ENCODE measurements around the gene SDHB.

Gene SDHB

GRCh38 chr1:16971341-16972188 is 82.3 kb downstream of the SDHB start:
- Histone ChIP-seq H3K27me3 (ENCODE audit: low read depth, low read length) (no peaks in the 10 kb centered on the region), H3K4me1 (ENCODE audit: low read length) (no peaks in the 10 kb centered on the region), H3K9me3 (ENCODE audit: insufficient read depth, low read length) (no peaks in the 10 kb centered on the region), H3K36me3 (replicated peaks; ENCODE audit: low read depth, low read length) (no peaks in the 10 kb centered on the region), H2AFZ (ENCODE audit: low read depth, low read length) (no peak overlapping the region), H3K27ac (ENCODE audit: low read length) (no peak overlapping the region), H4K20me1 (ENCODE audit: insufficient read depth, low read length) (no peaks in the 10 kb centered on the region), H3K4me3 (ENCODE audit: low read length) (no peak overlapping the region), H3K4me2 (ENCODE audit: low read length) (no peak overlapping the region), H3K9ac (ENCODE audit: low read length) (no peak overlapping the region), H3K79me2 (ENCODE audit: low read length) (no peaks in the 10 kb centered on the region)
- TF ChIP-seq CTCF (IDR thresholded peaks at IDR 0.05; ENCODE audit: low read depth, low read length) (no peak), EZH2phosphoT487 (IDR thresholded peaks at IDR 0.05; ENCODE audit: low read depth) (no peak)

GRCh38 chr1:16970132-16970910 is 83.5 kb downstream of the SDHB start:
- Histone ChIP-seq H3K36me3 (replicated peaks; ENCODE audit: low read depth, low read length) (no peaks in the 10 kb centered on the region), H3K9ac (ENCODE audit: low read length) (no peak overlapping the region), H2AFZ (ENCODE audit: low read depth, low read length) (no peak overlapping the region), H3K27ac (ENCODE audit: low read length) (no peak overlapping the region), H3K4me2 (ENCODE audit: low read length) (no peak overlapping the region), H3K79me2 (ENCODE audit: low read length) (no peaks in the 10 kb centered on the region), H3K4me3 (ENCODE audit: low read length) (no peak overlapping the region), H3K27me3 (ENCODE audit: low read depth, low read length) (no peaks in the 10 kb centered on the region), H3K9me3 (ENCODE audit: insufficient read depth, low read length) (no peaks in the 10 kb centered on the region), H3K4me1 (ENCODE audit: low read length) (no peaks in the 10 kb centered on the region), H4K20me1 (ENCODE audit: insufficient read depth, low read length) (no peaks in the 10 kb centered on the region)
- TF ChIP-seq CTCF (IDR thresholded peaks at IDR 0.05; ENCODE audit: low read depth, low read length), result no peak
- TF ChIP-seq EZH2phosphoT487 (IDR thresholded peaks at IDR 0.05; ENCODE audit: low read depth), result no peak

- no peak overlapping the region for H3K9ac ChIP-seq (ENCODE audit: low read length)
- no peaks in the 10 kb centered on the region for H4K20me1 ChIP-seq (ENCODE audit: insufficient read depth, low read length)
- H3K4me1 ChIP-seq (ENCODE audit: low read length), result no peaks in the 10 kb centered on the region
- no peaks in the 10 kb centered on the region for H3K36me3 ChIP-seq (replicated peaks; ENCODE audit: low read depth, low read length)
- TF ChIP-seq CTCF (IDR thresholded peaks at IDR 0.05; ENCODE audit: low read depth, low read length), result no peak
- TF ChIP-seq EZH2phosphoT487 (IDR thresholded peaks at IDR 0.05; ENCODE audit: low read depth), result no peak
- H3K9me3 ChIP-seq (ENCODE audit: insufficient read depth, low read length), result no peaks in the 10 kb centered on the region
- H3K4me3 ChIP-seq (ENCODE audit: low read length), result no peak overlapping the region
- H3K4me2 ChIP-seq (ENCODE audit: low read length), result no peak overlapping the region
- no peaks in the 10 kb centered on the region for H3K79me2 ChIP-seq (ENCODE audit: low read length)
- no peaks in the 10 kb centered on the region for H3K27me3 ChIP-seq (ENCODE audit: low read depth, low read length)
- H2AFZ ChIP-seq (ENCODE audit: low read depth, low read length), result no peak overlapping the region
- no peak overlapping the region for H3K27ac ChIP-seq (ENCODE audit: low read length)
Measured at GRCh38 chr1:16969651-16970050, 84.2 kb downstream of the SDHB start.

GRCh38 chr1:16969057-16969611 is 84.7 kb downstream of the SDHB start:
- TF ChIP-seq EZH2phosphoT487 (IDR thresholded peaks at IDR 0.05; ENCODE audit: low read depth) (no peak), CTCF (IDR thresholded peaks at IDR 0.05; ENCODE audit: low read depth, low read length) (no peak)
- no peaks in the 10 kb centered on the region for H3K27me3 ChIP-seq (ENCODE audit: low read depth, low read length)
- no peak overlapping the region for H3K9ac ChIP-seq (ENCODE audit: low read length)
- no peak overlapping the region for H2AFZ ChIP-seq (ENCODE audit: low read depth, low read length)
- H3K4me1 ChIP-seq (ENCODE audit: low read length), result no peaks in the 10 kb centered on the region
- no peaks in the 10 kb centered on the region for H3K9me3 ChIP-seq (ENCODE audit: insufficient read depth, low read length)
- no peak overlapping the region for H3K27ac ChIP-seq (ENCODE audit: low read length)
- no peaks in the 10 kb centered on the region for H3K36me3 ChIP-seq (replicated peaks; ENCODE audit: low read depth, low read length)
- no peaks in the 10 kb centered on the region for H4K20me1 ChIP-seq (ENCODE audit: insufficient read depth, low read length)
- no peak overlapping the region for H3K4me2 ChIP-seq (ENCODE audit: low read length)
- H3K79me2 ChIP-seq (ENCODE audit: low read length), result no peaks in the 10 kb centered on the region
- no peak overlapping the region for H3K4me3 ChIP-seq (ENCODE audit: low read length)

Data from OCI-LY3 (cell line).